Tibial nerve (tissue), 3 donors: ENCODE results near the gene PDLIM3.

ENCODE experiments used
- POLR2A ChIP-seq, 2 donors: fragments of 450-650 bp; IDR thresholded peaks; one replicate each; pipeline ENCODE4 v1.6.1; 2017; ENCODE audit warnings: antibody characterized with exemption in 2 of 2, mild to moderate bottlenecking in 2 of 2, moderate library complexity in 2 of 2
- TF ChIP-seq, protein P1 (sequence below), 5 experiments: fragments of 200-600 bp in 3 of 5; fragments of 450-650 bp in 2 of 5; sonication (generic) in 3 of 5; IDR thresholded peaks; one replicate each; pipeline ENCODE4 v1.5.1; 2016 to 2019; ENCODE audit warnings: antibody characterized with exemption in 5 of 5, mild to moderate bottlenecking in 3 of 5, moderate library complexity in 2 of 5

DNA sequence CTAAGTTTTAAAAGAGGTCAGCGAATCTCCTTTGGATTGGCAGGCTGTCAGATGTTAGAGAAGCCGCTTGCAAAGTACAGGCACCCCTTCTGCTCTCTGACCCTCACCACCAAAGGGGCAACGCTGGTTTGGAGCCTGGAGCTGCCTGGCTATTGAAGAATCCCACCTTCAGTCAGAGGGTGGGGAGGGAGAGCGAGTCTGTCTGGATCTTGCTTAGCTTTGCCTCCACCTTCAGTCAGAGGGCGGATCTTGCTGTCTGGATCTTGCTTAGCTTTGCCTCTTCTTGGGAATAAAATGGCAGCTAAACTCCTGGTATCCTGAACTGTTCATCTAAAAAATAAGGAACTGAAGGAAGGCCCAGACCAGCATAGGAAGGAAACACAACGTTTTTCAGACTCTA, 71.1 kb downstream of the PDLIM3 start:
- TF ChIP-seq, protein P1, sequence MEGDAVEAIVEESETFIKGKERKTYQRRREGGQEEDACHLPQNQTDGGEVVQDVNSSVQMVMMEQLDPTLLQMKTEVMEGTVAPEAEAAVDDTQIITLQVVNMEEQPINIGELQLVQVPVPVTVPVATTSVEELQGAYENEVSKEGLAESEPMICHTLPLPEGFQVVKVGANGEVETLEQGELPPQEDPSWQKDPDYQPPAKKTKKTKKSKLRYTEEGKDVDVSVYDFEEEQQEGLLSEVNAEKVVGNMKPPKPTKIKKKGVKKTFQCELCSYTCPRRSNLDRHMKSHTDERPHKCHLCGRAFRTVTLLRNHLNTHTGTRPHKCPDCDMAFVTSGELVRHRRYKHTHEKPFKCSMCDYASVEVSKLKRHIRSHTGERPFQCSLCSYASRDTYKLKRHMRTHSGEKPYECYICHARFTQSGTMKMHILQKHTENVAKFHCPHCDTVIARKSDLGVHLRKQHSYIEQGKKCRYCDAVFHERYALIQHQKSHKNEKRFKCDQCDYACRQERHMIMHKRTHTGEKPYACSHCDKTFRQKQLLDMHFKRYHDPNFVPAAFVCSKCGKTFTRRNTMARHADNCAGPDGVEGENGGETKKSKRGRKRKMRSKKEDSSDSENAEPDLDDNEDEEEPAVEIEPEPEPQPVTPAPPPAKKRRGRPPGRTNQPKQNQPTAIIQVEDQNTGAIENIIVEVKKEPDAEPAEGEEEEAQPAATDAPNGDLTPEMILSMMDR (IDR thresholded peaks at IDR 0.05), result no peak
- TF ChIP-seq POLR2A (IDR thresholded peaks at IDR 0.05), result no peak
